ENCODE results near the gene MAP4K2. TPM values are rescaled to one million over a fixed set of nuclear protein-coding genes. Genes with fewer than 3 reads are reported as not detected.

MAP4K2 gene
- total and polyA plus RNA-seq, 9 of the 15 experiments (the other 6 are each of a cell fraction or from before 2014, with no cell fraction given) = 0.13 to 14.5 (median 7.3) TPM

DNA sequence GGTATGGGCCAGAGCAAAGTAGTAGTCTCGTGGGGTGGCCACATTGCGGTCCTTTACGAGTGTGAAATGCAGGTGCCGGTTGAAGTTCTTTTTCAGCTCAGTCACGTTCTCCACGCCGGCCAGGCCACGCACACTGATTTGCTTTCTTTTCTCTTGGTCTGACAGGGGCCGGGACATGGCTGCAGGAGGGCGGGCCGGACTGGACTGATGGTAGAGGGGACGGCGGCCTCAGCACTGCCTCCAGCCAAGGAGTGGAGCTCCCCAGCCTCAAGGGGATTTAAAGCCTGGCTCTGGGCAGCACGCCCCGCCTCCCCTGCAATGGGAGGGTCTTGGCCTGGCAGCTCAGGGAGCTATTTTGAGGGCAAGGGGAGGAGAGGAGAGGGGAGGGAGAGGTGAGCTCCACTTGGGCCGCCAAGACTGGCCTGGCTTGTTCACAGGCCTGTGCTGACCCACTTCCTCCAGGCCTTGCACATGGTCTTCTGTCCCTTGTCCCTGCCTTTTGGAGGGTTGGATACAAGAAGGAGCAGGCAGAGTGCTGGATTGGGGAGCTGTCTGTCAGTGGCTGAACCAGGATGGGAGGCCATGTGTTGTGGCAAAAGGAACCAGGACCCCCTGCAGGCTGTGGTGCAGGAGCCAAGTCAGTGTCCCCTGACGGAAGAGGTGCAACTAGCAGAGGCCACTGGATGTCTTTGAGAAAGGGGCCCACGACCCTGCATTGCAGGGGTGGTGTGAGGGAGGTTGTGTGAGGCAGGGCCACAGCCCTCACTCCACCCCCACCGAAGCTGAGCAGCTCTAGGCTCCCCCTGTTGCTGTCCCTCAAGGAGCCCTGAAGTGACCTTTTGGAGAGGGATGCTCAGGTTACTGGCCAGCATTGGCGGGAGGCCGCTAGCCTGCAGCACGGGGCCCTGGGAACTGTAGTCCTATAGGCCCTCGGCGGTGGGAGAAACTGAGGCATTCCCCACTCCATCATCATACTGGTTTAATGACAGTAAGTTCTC is 43.0 kb downstream of the MAP4K2 start, which contains the start of gene PYGM:
Gene PYGM (minus strand): TSS at position 253 of the 998 bp plus-strand sequence. CDS start 76 bp downstream, at position 177.
- Histone ChIP-seq H3K9me1 (ENCODE audit: control insufficient read depth, insufficient read depth, low read length) (peaks cover 6% of the 10 kb centered on the region), H3K9me3 (replicated peaks; ENCODE audit: control insufficient read depth, insufficient read depth, low read depth, low read length) (no peaks in the 10 kb centered on the region), H3K4me2 (ENCODE audit: insufficient read depth, low read length) (no peak within 1 kb of the TSS), H3K36me3 (ENCODE audit: control insufficient read depth, insufficient read depth, low read length) (peaks cover 32% of the 10 kb centered on the region; the same call in 2 of the 3 replicates), H3K79me2 (ENCODE audit: control insufficient read depth, insufficient read depth, low read length) (no peaks in the 10 kb centered on the region), H3K27me3 (ENCODE audit: control insufficient read depth in 2 of 2, insufficient read depth in 2 of 2, low read length in 2 of 2) (no peaks in the 10 kb centered on the region), H3K4me1 (replicated peaks in 1 of 2; ENCODE audit: control insufficient read depth in 2 of 2, insufficient read depth in 2 of 2, low read length in 2 of 2) (peaks cover 18 to 69% of the 10 kb centered on the region in 2 experiments), H4K20me1 (replicated peaks; ENCODE audit: control insufficient read depth, insufficient read depth, low read length) (peaks cover 24% of the 10 kb centered on the region), H3K27ac (ENCODE audit: extremely low read depth, low read depth, low read length) (no peak within 1 kb of the TSS), H3K9ac (ENCODE audit: insufficient read depth in 1 of 2, low read depth in 2 of 2, low read length in 2 of 2) (peak within 1 kb of the TSS in 1 of 2 experiments; percentile 81; a peak in 2 of 4 replicates), H3K4me3 (no peak within 1 kb of the TSS), H2AFZ (ENCODE audit: low read depth, low read length) (no peak within 1 kb of the TSS)
- ATAC-seq (peak; percentile 43), FAIRE-seq (no peak), DNase-seq (ENCODE audit: extremely low read depth in 1 of 4, low spot score in 3 of 4) (peak; percentile 36 to 55 (median 40))
- in situ Hi-C loops (cut with MboI) (no loop called here), intact Hi-C loops (cut with micrococcal nuclease) (no loop called here)
- BruUV-seq (replicated peaks) = no TSS peak
- POLR2A ChIA-PET = interaction anchor here (0.7 to 7.9 kb wide), 7 partner anchors 8 to 740 kb away, joined by 3 to 168 read pairs (median 5); partner anchors contain the start of gene SF1
- CTCF ChIA-PET (ENCODE audit: low intra/inter-chr PET ratio) = no interaction called here
- 69% methylated on average over 24 of the region's 24 CpGs for WGBS (ENCODE audit: insufficient coverage, low coverage, missing lambda C conversion rate)
- no peak for TF ChIP-seq ZNF561 (CRISPR knock-in tag; conservative IDR thresholded peaks at IDR 0.05)
- TF ChIP-seq, protein P1, sequence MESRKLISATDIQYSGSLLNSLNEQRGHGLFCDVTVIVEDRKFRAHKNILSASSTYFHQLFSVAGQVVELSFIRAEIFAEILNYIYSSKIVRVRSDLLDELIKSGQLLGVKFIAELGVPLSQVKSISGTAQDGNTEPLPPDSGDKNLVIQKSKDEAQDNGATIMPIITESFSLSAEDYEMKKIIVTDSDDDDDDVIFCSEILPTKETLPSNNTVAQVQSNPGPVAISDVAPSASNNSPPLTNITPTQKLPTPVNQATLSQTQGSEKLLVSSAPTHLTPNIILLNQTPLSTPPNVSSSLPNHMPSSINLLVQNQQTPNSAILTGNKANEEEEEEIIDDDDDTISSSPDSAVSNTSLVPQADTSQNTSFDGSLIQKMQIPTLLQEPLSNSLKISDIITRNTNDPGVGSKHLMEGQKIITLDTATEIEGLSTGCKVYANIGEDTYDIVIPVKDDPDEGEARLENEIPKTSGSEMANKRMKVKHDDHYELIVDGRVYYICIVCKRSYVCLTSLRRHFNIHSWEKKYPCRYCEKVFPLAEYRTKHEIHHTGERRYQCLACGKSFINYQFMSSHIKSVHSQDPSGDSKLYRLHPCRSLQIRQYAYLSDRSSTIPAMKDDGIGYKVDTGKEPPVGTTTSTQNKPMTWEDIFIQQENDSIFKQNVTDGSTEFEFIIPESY (CRISPR knock-in tag; IDR thresholded peaks at IDR 0.05) = peak; percentile 99
- no peak for TF ChIP-seq RFX1 (IDR thresholded peaks at IDR 0.05)
- no peak for TF ChIP-seq PHF8 (IDR thresholded peaks at IDR 0.05; ENCODE audit: borderline replicate concordance, low read length)
- TF ChIP-seq, protein P2, sequence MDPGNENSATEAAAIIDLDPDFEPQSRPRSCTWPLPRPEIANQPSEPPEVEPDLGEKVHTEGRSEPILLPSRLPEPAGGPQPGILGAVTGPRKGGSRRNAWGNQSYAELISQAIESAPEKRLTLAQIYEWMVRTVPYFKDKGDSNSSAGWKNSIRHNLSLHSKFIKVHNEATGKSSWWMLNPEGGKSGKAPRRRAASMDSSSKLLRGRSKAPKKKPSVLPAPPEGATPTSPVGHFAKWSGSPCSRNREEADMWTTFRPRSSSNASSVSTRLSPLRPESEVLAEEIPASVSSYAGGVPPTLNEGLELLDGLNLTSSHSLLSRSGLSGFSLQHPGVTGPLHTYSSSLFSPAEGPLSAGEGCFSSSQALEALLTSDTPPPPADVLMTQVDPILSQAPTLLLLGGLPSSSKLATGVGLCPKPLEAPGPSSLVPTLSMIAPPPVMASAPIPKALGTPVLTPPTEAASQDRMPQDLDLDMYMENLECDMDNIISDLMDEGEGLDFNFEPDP (CRISPR knock-in tag; IDR thresholded peaks at IDR 0.05) = no peak
- TF ChIP-seq MAX (CRISPR knock-in tag; IDR thresholded peaks at IDR 0.05) = 0 out of 2 replicates have a peak, but pooled peaks have one; percentile 1
- peak; percentile 6 for TF ChIP-seq SNRNP70 (optimal IDR thresholded peaks at IDR 0.05; ENCODE audit: low read depth, low read length)
- TF ChIP-seq DDX20 (tag; IDR thresholded peaks at IDR 0.05; ENCODE audit: low read depth) = no peak
- peak; percentile 61; the same call in 1 of the 2 replicates for TF ChIP-seq NR2C1 (IDR thresholded peaks at IDR 0.05)
- peak; percentile 67 for TF ChIP-seq NR2C1 (tag; IDR thresholded peaks at IDR 0.05)
- no peak for TF ChIP-seq ZNF165 (CRISPR knock-in tag; IDR thresholded peaks at IDR 0.05; ENCODE audit: borderline replicate concordance)
- no peak for TF ChIP-seq HMGXB4 (CRISPR knock-in tag; IDR thresholded peaks at IDR 0.05)
- TF ChIP-seq USF1 (CRISPR knock-in tag; IDR thresholded peaks at IDR 0.05) = no peak

Measured in K562 (cell line).